Measurements from ENCODE around the gene PDE4D. TPM values are rescaled to one million over a fixed set of nuclear protein-coding genes. Genes with fewer than 3 reads are reported as not detected.
A peak's percentile ranks its signal among the peaks of the same experiment; 100 is the strongest.
"Not testable (repeated sequence)": the region's sequence is repeated elsewhere in the genome, so short reads cannot be mapped to it uniquely, and the experiment has no call there.

Gene PDE4D
- total RNA-seq, 2 experiments from 2014 or later, result 40.5 to 41.2 TPM

- Mint-ChIP-seq H3K9me3 (no peaks in the 10 kb centered on the region), H3K27me3 (ENCODE audit: low read depth) (peaks cover 15% of the 10 kb centered on the region), H3K4me3 (no peak overlapping the region), H3K27ac (peak overlapping the region; percentile 27), H3K4me1 (ENCODE audit: low read depth) (peaks cover 14% of the 10 kb centered on the region), H3K36me3 (ENCODE audit: low read depth) (no peaks in the 10 kb centered on the region)
- intact Hi-C loops (cut with micrococcal nuclease), result loop anchor here (5.0 kb wide), 1 partner anchor 526 kb away; no protein-coding TSS in a partner anchor
- CTCF ChIA-PET, result no interaction called here
- DNase-seq, result no peak
Observed at GRCh38 chr5:59763541-59763940, 130.0 kb downstream of the PDE4D start.

GRCh38 chr5:59762232-59762631 lies 131.3 kb downstream of the PDE4D start:
- H3K4me3 Mint-ChIP-seq; H3K9me3 Mint-ChIP-seq; H3K4me1 Mint-ChIP-seq (ENCODE audit: low read depth); CTCF ChIA-PET; DNase-seq; H3K36me3 Mint-ChIP-seq (ENCODE audit: low read depth); H3K27me3 Mint-ChIP-seq (ENCODE audit: low read depth); H3K27ac Mint-ChIP-seq: not testable (repeated sequence)
- intact Hi-C loops (cut with micrococcal nuclease), result loop anchor here (5.0 kb wide), 1 partner anchor 525 kb away; no protein-coding TSS in a partner anchor

GRCh38 chr5:59760785-59761348 lies 132.7 kb downstream of the PDE4D start:
- Mint-ChIP-seq H3K27ac (no peak overlapping the region), H3K36me3 (ENCODE audit: low read depth) (no peaks in the 10 kb centered on the region), H3K9me3 (no peaks in the 10 kb centered on the region), H3K4me1 (ENCODE audit: low read depth) (peaks cover 6% of the 10 kb centered on the region), H3K27me3 (ENCODE audit: low read depth) (peaks cover 6% of the 10 kb centered on the region), H3K4me3 (no peak overlapping the region)
- CTCF ChIA-PET, result interaction anchor here (0.6 to 1.2 kb wide), 3 partner anchors 34 to 220 kb away, joined by 3 read pairs; no protein-coding TSS in a partner anchor
- peak; percentile 49 for DNase-seq
- intact Hi-C loops (cut with micrococcal nuclease), result loop anchor here (2.0 to 5.0 kb wide), 3 partner anchors 30 to 524 kb away; no protein-coding TSS in a partner anchor

- CTCF ChIA-PET, result interaction anchor here (1.1 kb wide), 1 partner anchor 35 kb away, joined by 3 read pairs; no protein-coding TSS in a partner anchor
- DNase-seq, result no peak
- H3K27me3 Mint-ChIP-seq (ENCODE audit: low read depth), result peaks cover 6% of the 10 kb centered on the region
- intact Hi-C loops (cut with micrococcal nuclease), result loop anchor here (2.0 to 5.0 kb wide), 3 partner anchors 31 to 522 kb away; no protein-coding TSS in a partner anchor
- H3K9me3 Mint-ChIP-seq, result no peaks in the 10 kb centered on the region
- peaks cover 6% of the 10 kb centered on the region for H3K4me1 Mint-ChIP-seq (ENCODE audit: low read depth)
- no peak overlapping the region for H3K4me3 Mint-ChIP-seq
- H3K36me3 Mint-ChIP-seq (ENCODE audit: low read depth), result no peaks in the 10 kb centered on the region
- H3K27ac Mint-ChIP-seq, result no peak overlapping the region
Observed at GRCh38 chr5:59759600-59760351, 133.8 kb downstream of the PDE4D start.

GRCh38 chr5:59758566-59758965 lies 135.0 kb downstream of the PDE4D start:
- Mint-ChIP-seq H3K9me3 (no peaks in the 10 kb centered on the region), H3K4me1 (ENCODE audit: low read depth) (peaks cover 2% of the 10 kb centered on the region), H3K36me3 (ENCODE audit: low read depth) (no peaks in the 10 kb centered on the region), H3K27me3 (ENCODE audit: low read depth) (peaks cover 6% of the 10 kb centered on the region), H3K4me3 (no peak overlapping the region), H3K27ac (no peak overlapping the region)
- no peak for DNase-seq
- CTCF ChIA-PET, result no interaction called here
- intact Hi-C loops (cut with micrococcal nuclease), result no loop called here

GRCh38 chr5:59757442-59757841 lies 136.1 kb downstream of the PDE4D start:
- no peak overlapping the region for H3K27ac Mint-ChIP-seq
- no peaks in the 10 kb centered on the region for H3K36me3 Mint-ChIP-seq (ENCODE audit: low read depth)
- H3K4me3 Mint-ChIP-seq, result no peak overlapping the region
- intact Hi-C loops (cut with micrococcal nuclease), result no loop called here
- no peaks in the 10 kb centered on the region for H3K4me1 Mint-ChIP-seq (ENCODE audit: low read depth)
- DNase-seq, result no peak
- peaks cover 6% of the 10 kb centered on the region for H3K27me3 Mint-ChIP-seq (ENCODE audit: low read depth)
- CTCF ChIA-PET, result no interaction called here
- no peaks in the 10 kb centered on the region for H3K9me3 Mint-ChIP-seq

- Mint-ChIP-seq H3K4me1 (ENCODE audit: low read depth) (no peaks in the 10 kb centered on the region), H3K27me3 (ENCODE audit: low read depth) (peaks cover 6% of the 10 kb centered on the region), H3K36me3 (ENCODE audit: low read depth) (no peaks in the 10 kb centered on the region), H3K4me3 (no peak overlapping the region), H3K9me3 (no peaks in the 10 kb centered on the region), H3K27ac (no peak overlapping the region)
- no peak for DNase-seq
- intact Hi-C loops (cut with micrococcal nuclease), result no loop called here
- CTCF ChIA-PET, result interaction anchor here (0.7 kb wide), 2 partner anchors 63 to 376 kb away, joined by 3 read pairs; no protein-coding TSS in a partner anchor
Observed at GRCh38 chr5:59756373-59757035, 137.0 kb downstream of the PDE4D start.

GRCh38 chr5:59755476-59755875 lies 138.1 kb downstream of the PDE4D start:
- no peaks in the 10 kb centered on the region for H3K4me1 Mint-ChIP-seq (ENCODE audit: low read depth)
- H3K27ac Mint-ChIP-seq, result no peak overlapping the region
- no peaks in the 10 kb centered on the region for H3K36me3 Mint-ChIP-seq (ENCODE audit: low read depth)
- CTCF ChIA-PET, result interaction anchor here (0.7 kb wide), 1 partner anchor 375 kb away, joined by 3 read pairs; no protein-coding TSS in a partner anchor
- H3K9me3 Mint-ChIP-seq, result no peaks in the 10 kb centered on the region
- intact Hi-C loops (cut with micrococcal nuclease), result no loop called here
- no peak overlapping the region for H3K4me3 Mint-ChIP-seq
- peaks cover 6% of the 10 kb centered on the region for H3K27me3 Mint-ChIP-seq (ENCODE audit: low read depth)
- DNase-seq, result no peak

- DNase-seq, result no peak
- no peaks in the 10 kb centered on the region for H3K4me1 Mint-ChIP-seq (ENCODE audit: low read depth)
- H3K4me3 Mint-ChIP-seq, result no peak overlapping the region
- no peaks in the 10 kb centered on the region for H3K9me3 Mint-ChIP-seq
- peaks cover 2% of the 10 kb centered on the region for H3K27me3 Mint-ChIP-seq (ENCODE audit: low read depth)
- H3K27ac Mint-ChIP-seq, result no peak overlapping the region
- CTCF ChIA-PET, result no interaction called here
- intact Hi-C loops (cut with micrococcal nuclease), result no loop called here
- H3K36me3 Mint-ChIP-seq (ENCODE audit: low read depth), result no peaks in the 10 kb centered on the region
Observed at GRCh38 chr5:59753599-59753998, 139.9 kb downstream of the PDE4D start.

- Mint-ChIP-seq H3K4me3 (no peak overlapping the region), H3K9me3 (no peaks in the 10 kb centered on the region), H3K36me3 (ENCODE audit: low read depth) (no peaks in the 10 kb centered on the region), H3K4me1 (ENCODE audit: low read depth) (no peaks in the 10 kb centered on the region), H3K27me3 (ENCODE audit: low read depth) (no peaks in the 10 kb centered on the region), H3K27ac (no peak overlapping the region)
- no peak for DNase-seq
- intact Hi-C loops (cut with micrococcal nuclease), result no loop called here
- CTCF ChIA-PET, result interaction anchor here (1.2 kb wide), 1 partner anchor 20 kb away, joined by 3 read pairs; no protein-coding TSS in a partner anchor
Observed at GRCh38 chr5:59749782-59750520, 143.6 kb downstream of the PDE4D start.

- H3K4me3 Mint-ChIP-seq; H3K9me3 Mint-ChIP-seq; H3K4me1 Mint-ChIP-seq (ENCODE audit: low read depth); DNase-seq; H3K36me3 Mint-ChIP-seq (ENCODE audit: low read depth); intact Hi-C loops (cut with micrococcal nuclease); H3K27me3 Mint-ChIP-seq (ENCODE audit: low read depth); H3K27ac Mint-ChIP-seq: not testable (repeated sequence)
- CTCF ChIA-PET, result interaction anchor here (0.6 kb wide), 1 partner anchor 251 kb away, joined by 3 read pairs; no protein-coding TSS in a partner anchor
Observed at GRCh38 chr5:59748036-59748663, 145.4 kb downstream of the PDE4D start.
